Peyer's patch (tissue), 4 donors: ENCODE data around the gene DRD2.
"Not testable (repeated sequence)": the region's sequence is repeated elsewhere in the genome, so short reads cannot be mapped to it uniquely, and the experiment has no call there.

Source experiments
- CTCF ChIP-seq, 6 experiments: fragments of 450-650 bp in 4 of 6; fragments of 200-600 bp in 2 of 6; sonication (generic) in 1 of 6; IDR thresholded peaks; one replicate each; pipeline ENCODE4 v1.5.1; 2017 to 2019; ENCODE audit warnings: antibody characterized with exemption in 6 of 6, mild to moderate bottlenecking in 3 of 6, moderate library complexity in 1 of 6
- POLR2A ChIP-seq, 2 donors: fragments of 450-650 bp; IDR thresholded peaks; one replicate each; pipeline ENCODE4 v1.5.1; 2017; ENCODE audit warnings: antibody characterized with exemption in 2 of 2, mild to moderate bottlenecking in 2 of 2, moderate library complexity in 2 of 2

GRCh38 chr11:113523906-113524305 is 48.7 kb upstream of the DRD2 start:
- TF ChIP-seq CTCF, POLR2A (IDR thresholded peaks at IDR 0.05): not testable (repeated sequence)
